ENCODE measurements around the gene PLEKHB1.

The PLEKHB1 gene, protein sequence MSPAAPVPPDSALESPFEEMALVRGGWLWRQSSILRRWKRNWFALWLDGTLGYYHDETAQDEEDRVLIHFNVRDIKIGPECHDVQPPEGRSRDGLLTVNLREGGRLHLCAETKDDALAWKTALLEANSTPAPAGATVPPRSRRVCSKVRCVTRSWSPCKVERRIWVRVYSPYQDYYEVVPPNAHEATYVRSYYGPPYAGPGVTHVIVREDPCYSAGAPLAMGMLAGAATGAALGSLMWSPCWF

DNA sequence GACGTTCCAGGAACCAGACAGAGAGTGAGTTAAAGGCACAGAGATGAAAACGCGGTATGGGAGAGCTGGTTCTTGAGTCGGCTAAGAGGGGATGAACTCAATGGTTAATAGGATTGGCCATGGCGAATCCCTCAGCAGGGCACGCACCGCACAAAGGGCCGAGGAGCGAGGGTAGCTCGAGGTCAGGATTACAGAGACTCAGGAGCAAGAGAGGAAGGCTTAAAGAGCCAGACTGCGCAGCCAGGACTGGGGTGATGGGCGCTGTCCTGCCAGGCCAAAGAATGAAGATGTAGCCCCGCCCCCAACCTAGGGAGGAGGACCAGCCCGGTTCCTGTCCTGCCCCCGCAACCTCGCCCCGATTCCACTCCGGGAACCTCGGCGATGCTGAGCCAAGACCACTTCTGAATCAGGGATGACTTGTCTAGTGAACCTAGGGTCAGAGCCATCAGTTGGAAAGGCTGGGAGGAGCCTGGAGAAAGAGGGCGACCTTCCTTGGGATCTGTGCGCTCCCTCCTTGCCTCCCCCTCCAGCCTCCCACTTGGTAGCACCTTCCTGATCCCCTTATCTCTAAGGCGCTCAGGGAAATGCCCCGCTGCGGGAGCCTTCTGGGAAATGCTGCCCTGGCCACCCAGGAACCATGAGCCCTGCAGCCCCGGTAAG is at the start of gene PLEKHB1:
TSS of gene PLEKHB1 (plus strand) at position 610 of the 660 bp plus-strand sequence. CDS start at position 638, 28 bp downstream.
- no peak for DNase-seq
- in situ Hi-C loops (cut with MboI; ENCODE audit: low pct_unique_long_range_greater_than_20kb, low sequenced_read_pairs), result no loop called here

DNA sequence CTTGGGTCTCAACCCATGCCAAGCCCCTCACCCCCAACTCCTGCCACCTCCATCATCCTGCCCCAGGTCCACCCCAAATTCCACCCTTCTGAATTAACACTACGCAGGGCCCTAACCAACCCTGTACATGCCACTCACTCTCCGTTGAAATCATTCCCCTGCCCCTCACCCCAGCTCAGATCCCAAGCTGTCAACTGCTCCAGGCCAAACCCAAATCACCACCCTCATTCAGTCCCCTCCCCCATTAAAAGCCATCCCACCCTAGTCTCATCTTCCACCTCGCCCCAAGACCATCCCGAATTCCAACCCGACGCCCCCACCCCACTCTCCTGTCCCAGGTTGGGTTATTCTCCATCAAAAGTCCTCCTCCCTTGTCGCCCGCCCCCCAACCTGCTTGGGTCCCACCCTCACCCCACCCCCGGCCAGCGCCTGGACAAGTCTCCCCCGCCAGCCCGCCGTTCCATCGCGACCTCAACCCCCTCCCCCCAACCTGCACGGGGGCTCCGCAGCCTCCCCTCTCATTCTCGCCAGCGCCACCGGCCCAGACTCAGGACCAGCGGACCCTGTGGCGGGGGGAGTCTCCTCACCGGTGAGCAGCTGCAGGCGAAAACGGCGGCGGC is 48.9 kb upstream of the PLEKHB1 start:
- in situ Hi-C loops (cut with MboI; ENCODE audit: low pct_unique_long_range_greater_than_20kb, low sequenced_read_pairs), result no loop called here
- no peak for DNase-seq

DNA sequence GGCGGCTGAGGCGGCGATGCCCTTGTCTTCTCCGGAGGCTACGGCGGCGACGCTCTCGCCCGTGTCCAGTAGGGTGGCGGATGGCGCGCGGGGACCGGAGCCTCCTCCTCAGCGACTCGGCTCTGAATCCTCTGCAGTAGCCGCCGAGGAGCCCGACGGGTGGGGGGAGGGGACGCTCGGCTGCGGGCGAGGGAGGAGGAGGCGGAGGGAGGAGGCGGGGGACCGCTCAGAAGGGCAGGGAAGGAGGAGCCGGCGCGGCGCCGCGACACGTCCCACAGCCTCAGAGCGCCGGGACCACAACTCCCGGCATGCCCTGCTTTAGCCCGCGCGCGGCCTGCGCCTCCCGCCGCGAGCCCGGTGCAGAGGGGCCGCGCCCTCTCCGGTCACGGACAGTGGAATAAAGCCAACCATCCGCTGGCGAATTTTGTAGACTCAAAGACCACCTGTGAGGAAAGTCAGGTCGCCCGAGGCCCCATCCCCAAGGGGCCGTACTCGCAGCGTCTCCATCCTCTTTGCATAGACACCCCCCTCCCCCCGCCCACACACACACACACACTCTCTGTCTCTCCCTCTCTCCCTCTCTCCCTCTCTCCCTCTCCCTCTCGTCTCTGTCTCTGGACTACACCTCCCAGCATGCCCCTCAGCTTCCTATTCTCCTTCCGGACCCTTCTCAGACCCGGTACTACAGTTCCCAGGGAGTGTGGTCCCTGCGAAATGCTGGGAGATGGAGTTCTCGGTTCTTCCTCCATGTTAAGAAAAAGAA is 48.2 kb upstream of the PLEKHB1 start, which contains the start of gene FAM168A:
TSS of gene FAM168A (minus strand) at position 157 of the 763 bp plus-strand sequence. CDS start 129,638 bp downstream, outside the sequence.
- in situ Hi-C loops (cut with MboI; ENCODE audit: low pct_unique_long_range_greater_than_20kb, low sequenced_read_pairs), result no loop called here
- DNase-seq, result peak; percentile 97

DNA sequence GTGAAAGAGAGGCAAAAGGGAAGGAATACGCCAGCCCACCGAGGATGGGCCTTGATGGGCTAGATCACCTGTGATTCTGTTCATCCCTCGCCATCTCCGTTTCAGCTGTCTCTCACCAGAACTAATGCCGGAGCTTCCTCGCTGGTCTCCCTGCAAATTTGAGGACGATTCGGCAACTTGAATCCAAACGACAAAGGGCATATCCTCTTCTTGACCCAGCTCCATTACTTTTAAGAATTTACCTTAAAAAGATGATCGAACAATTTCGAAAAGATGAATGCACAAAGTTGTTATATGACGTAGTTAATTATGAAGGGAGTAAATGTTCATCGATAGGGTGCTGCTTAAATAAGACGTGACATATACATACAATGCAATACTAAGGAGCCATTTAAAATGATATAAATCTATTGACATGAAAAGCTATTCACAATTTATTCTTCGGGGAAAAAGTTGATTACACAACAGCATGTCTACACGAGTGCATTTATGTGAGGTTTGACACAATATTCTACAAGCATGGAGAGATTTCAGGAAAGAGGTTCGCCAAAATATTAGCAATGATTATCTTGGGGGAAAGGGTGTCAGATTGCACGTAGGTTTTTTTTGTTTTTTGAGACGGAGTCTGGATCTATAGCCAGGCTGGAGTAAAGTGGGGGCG is 47.5 kb upstream of the PLEKHB1 start:
- DNase-seq, result no peak
- in situ Hi-C loops (cut with MboI; ENCODE audit: low pct_unique_long_range_greater_than_20kb, low sequenced_read_pairs), result no loop called here

DNA sequence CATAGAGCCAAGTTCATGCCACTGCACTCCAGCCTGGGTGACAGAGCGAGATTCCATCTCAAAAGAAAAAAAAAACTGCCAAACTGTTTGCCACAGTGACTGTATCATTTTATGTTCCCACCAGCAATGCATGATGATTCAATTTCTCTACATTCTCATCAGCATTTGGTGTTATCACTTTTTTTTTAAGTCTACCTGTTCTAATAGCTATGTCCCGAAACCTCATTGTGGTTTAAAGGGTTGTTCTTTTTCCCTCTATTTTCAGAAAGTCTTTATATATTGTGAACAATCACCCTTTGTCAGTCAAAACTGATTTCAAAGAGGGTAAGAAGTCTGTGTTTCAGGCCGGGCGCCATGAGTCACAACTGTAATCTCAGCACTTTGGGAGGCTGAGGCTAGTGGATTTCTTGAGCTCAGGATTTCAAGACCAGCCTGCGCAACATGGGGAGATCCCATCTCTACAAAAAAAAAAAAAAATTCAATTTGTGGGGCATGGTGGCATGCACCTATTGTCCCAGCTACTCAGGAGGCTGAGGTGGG is 33.7 kb upstream of the PLEKHB1 start:
- DNase-seq, result no peak
- in situ Hi-C loops (cut with MboI; ENCODE audit: low pct_unique_long_range_greater_than_20kb, low sequenced_read_pairs), result no loop called here

DNA sequence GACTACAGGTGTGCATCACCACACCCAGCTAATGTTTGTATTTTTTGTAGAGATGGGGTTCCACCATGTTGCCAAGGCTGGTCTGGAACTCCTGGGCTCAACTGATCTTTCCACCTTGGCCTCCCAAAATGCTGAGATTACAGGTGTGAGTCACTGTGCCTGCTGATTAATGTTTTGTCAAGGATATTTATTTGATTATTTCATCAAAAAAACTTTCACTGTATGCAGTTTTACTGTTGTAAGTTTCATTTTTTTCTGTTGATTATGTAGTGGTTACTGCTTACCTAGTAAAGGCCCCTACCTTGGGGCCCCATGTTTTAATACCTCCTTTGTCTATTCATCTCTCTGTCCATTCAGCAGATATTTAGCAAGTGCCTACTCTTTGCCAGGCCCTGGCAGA is 31.8 kb upstream of the PLEKHB1 start:
- in situ Hi-C loops (cut with MboI; ENCODE audit: low pct_unique_long_range_greater_than_20kb, low sequenced_read_pairs), result no loop called here

DNA sequence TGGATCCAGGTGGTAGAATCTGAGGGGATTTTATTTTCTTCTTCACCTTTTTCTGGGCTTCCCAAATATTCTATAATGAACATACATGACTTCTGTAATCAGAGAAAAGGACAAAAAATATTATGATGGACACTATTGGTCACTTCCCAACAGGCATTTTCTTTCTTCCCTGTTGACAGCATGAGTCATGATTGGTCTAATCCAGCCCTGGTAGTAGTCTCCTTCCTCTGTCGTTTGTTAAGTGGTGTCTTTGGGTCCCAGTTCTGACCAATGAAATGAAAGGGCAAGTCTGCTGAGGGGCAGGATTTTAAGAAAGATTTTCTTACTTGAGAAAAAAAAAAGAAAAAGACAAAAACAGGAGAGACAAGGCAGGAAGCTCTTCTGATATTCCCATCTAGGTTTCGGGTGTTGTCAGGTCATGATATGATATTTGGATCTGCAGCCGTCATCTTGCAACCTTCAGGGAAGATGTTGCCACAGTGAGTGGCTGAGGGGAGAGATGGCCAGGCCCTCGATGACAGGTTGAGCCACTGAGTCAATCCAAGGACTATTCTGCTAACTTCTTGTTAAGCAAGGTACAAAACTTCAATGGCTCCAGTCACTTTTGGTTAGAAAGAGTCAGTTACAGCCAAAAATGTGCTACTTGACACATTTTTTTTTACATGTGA is 23.3 kb upstream of the PLEKHB1 start:
- in situ Hi-C loops (cut with MboI; ENCODE audit: low pct_unique_long_range_greater_than_20kb, low sequenced_read_pairs), result no loop called here
- DNase-seq, result peak; percentile 11

More for the DNA sequence above, 31.8 kb upstream of the PLEKHB1 start:
- no peak for DNase-seq

DNA sequence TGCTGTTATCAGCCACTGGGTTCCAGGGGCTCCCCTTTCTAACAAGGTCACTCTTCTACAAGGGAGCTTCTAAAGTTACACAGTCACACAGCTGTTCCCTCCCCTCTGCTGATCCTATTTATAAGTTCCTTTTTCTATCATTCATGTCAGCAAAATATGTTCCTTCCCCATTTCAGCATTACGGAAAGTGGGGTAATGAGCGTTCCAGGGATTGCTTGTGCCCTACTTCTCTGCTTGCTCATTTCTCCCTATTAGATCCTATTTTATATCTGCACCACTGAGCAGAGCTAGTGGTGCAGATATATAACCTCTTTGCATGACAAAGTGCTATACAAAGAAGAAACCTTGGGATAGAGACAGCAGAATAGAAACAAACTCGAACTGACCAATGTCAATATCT is 22.7 kb upstream of the PLEKHB1 start:
- in situ Hi-C loops (cut with MboI; ENCODE audit: low pct_unique_long_range_greater_than_20kb, low sequenced_read_pairs), result no loop called here

DNA sequence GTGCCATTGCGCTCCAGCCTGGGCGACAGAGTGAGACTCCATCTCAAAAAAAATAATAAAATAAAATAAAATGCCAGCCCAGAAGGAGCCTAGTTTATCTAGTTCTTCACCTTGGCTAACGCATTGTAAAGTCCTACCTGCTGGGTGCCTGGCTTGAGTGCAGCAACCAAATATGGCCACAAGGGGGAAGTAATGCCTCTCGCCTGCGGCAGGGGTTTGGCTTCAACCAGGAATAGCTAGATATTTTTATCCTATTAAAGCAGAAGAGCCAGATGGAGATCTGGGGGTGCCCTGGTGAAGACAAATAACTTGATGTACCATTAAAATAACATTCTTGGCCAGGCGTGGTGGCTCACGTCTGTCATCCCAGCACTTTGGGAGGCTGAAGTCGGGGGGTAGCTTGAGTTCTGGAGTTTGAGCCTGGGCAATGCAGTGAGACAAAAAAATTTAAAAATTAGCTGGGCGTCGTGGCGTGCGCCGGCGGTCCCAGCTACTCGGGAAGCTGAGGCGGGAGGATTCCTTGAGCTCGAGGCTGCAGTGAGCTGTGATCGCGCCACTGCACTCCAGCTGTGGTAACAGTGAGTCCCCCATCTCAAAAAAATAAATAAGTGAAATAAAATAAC is 20.6 kb upstream of the PLEKHB1 start:
- in situ Hi-C loops (cut with MboI; ENCODE audit: low pct_unique_long_range_greater_than_20kb, low sequenced_read_pairs), result no loop called here
- DNase-seq, result peak; percentile 63

More for the DNA sequence above, 22.7 kb upstream of the PLEKHB1 start:
- peak; percentile 77 for DNase-seq

DNA sequence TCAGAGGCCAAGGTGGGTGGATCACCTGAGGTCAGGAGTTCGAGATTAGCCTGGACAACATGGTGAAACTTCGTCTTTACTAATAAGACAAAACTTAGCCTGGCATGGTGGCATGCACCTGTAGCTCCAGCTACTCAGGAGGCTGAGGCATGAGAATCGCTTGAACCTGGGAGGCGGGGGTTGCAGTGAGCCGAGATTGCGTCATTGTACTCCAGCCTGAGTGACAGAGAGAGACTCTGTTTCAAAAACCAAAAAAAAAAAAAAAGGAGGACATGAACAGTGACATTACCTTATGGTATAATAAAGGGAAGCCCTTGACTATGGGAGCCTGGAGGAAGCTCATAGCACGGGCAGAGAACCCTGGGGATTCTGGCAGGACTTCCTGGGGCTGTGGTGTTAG is 16.5 kb upstream of the PLEKHB1 start:
- in situ Hi-C loops (cut with MboI; ENCODE audit: low pct_unique_long_range_greater_than_20kb, low sequenced_read_pairs), result no loop called here
- DNase-seq, result peak; percentile 19

DNA sequence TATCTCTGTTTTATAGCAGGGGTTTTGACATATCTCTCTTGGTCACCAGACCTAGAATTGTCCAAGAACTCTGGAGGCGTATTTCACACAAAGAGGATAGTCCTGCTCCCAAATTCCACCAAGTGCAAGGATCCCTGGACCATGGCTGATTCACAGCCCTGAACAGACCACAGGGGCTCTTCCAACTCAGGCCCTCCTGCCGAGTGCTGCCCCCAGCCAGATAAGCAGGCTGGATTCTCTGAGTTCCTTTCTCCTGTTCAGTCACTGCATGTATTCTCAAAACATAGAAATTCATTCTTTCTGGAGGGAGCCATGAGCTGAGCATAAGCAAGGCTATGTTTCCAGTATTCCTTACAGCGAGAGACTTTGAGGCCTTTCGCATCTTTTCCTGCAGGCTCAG is 13.4 kb upstream of the PLEKHB1 start:
- DNase-seq, result no peak
- in situ Hi-C loops (cut with MboI; ENCODE audit: low pct_unique_long_range_greater_than_20kb, low sequenced_read_pairs), result no loop called here

DNA sequence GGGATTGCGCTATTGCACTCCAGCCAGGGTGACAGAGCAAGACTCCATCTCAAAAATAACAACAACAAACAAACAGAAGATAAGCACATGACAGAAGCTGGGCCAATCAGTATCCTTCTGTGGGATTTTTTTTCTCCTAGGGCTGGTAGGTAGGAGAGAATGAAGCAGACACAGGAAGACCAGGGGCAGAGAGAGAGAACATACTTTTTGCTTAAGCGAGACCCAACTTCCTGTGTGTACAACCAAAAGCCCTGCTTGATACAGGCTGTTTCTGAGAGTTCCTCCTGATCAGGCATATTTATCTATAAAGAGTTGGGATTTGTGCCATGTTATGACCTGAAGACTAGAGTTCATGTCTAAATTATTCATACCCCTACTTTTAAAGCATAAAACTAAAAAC is 12.4 kb upstream of the PLEKHB1 start:
- no peak for DNase-seq
- in situ Hi-C loops (cut with MboI; ENCODE audit: low pct_unique_long_range_greater_than_20kb, low sequenced_read_pairs), result no loop called here

DNA sequence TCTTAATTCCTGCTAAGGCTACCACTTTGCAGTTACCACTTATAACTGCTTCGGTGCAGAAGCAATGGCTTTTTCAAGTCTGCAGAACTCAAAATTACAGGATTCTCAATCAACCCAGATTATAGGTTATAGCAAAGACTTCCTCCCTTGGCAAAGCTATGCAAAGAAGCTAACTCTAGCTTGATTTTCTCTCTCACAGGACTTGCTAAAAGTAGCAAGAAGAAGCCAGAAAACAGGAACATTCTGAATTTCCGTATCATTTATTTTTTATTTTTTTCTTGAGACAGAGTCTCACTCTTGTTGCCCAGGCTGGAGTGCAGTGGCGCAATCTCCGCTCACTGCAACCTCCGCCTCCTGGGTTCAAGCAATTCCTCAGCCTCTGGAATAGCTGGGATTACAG is 10.7 kb upstream of the PLEKHB1 start:
- no peak for DNase-seq
- in situ Hi-C loops (cut with MboI; ENCODE audit: low pct_unique_long_range_greater_than_20kb, low sequenced_read_pairs), result no loop called here

DNA sequence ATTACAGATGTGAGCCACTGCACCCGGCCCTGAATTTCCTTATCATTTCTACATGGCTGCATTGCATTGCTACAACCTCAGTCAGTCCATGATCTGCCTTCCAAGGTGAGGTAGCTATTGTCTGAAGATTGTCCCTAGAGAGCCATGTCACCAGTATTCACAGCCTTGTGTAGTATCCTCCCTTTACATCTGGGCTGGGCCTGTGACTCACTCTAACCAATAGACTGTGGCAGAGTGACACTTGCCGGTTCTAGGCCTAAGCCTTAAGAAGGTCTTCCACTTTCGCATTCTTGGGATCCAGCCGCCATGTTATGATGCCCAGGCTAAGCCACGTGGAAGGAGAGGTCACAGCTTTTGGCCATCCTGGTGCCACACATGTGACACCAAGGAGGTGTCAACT is 10.1 kb upstream of the PLEKHB1 start:
- DNase-seq, result no peak
- in situ Hi-C loops (cut with MboI; ENCODE audit: low pct_unique_long_range_greater_than_20kb, low sequenced_read_pairs), result no loop called here

DNA sequence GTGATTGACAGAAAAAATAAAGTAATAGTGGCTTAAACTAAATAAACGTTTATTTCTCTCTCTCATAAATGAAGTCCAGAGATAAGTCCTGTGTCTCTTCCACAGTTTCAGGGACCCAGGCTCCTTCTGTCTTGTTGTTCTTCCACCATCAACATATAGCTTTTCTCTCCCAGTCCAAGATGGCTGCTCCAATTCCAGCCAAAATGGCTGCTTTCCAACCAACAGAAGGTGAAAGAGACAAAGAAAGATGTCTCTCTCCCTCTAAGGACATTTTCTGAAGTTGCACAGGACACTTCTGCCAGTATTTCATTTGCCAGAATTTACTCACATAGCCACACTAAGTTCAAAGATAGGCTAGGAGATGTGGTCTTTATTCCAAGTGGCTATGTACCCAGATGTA is 9.4 kb upstream of the PLEKHB1 start:
- DNase-seq, result no peak
- in situ Hi-C loops (cut with MboI; ENCODE audit: low pct_unique_long_range_greater_than_20kb, low sequenced_read_pairs), result no loop called here

DNA sequence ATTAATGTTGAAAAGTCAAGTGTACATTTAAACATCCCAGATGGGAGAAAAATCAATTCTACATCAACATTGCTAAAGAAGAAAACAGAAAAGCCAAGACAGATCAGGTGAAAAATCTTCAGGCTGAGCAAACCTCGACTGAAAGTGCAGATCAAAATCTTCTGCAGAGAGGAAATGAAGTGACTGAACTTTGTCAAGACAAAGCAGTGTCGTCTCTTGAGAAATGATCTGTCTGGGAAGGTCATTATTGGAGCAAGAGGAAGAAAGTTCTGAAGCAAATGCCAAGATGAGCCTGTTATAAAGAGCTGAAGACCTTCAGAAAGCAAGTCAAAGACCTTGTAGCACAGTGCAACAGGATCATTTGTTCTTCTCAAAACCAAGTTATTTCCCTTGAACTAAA is 5.8 kb upstream of the PLEKHB1 start:
- in situ Hi-C loops (cut with MboI; ENCODE audit: low pct_unique_long_range_greater_than_20kb, low sequenced_read_pairs), result no loop called here
- DNase-seq, result no peak

DNA sequence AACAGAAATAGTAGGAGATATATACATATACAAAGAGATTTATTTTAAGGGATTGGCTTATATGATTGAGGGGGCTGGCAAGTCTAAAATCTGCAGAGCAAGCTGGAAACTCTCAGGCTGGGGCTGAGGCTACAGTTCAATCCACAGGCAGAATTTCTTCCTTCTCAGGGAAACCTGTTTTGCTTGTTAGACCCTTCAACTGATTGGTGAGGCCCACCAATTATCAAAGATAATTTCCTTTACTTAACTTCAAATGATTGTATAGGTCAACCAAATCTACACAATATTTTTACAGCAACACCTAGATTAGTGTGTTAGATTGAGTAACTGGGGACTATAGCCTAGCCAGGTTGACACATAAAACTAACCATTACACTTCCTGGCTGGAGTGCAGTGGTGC is 4.7 kb upstream of the PLEKHB1 start:
- in situ Hi-C loops (cut with MboI; ENCODE audit: low pct_unique_long_range_greater_than_20kb, low sequenced_read_pairs), result no loop called here
- no peak for DNase-seq
